Measurements from ENCODE around the gene ARHGEF28.
A peak's percentile ranks its signal among the peaks of the same experiment; 100 is the strongest.

ARHGEF28 gene

DNA sequence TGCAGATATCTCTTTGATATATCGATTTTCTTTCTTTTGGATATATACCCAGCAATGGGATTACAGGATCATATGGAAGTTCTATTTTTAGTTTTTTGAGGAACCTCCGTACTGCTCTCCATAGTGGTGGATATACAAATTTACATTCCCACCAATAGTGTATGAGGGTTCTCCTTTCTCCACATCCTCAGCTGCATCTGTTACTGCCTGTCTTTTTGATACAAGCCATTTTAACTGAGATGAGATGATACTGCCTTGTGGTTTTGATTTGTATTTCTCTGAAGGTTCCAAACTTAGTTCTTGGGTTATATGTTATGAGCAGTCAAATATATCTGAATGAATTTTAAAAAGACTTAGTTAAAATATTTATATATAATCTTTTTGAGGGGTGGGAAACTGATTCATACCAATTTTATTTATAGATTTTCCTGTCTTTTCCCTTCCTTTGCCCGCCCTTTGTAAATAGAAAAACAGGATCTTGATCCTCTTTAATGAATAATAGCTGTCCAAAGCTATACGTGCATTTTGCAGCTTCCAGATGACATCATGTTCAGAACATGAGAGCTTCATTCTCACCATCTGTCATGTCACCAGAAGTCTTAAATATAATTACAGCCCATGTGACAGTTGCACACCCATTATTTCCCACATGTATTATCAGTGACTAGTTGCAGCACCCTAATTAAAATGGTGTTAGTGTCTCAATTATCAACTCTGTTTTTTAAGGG is 6.2 kb upstream of the ARHGEF28 start:
- peak; percentile 47 for DNase-seq (ENCODE audit: low spot score)

- no peak for DNase-seq (ENCODE audit: low spot score)
Observed at GRCh38 chr5:73620334-73620687, 5.7 kb upstream of the ARHGEF28 start.

DNA sequence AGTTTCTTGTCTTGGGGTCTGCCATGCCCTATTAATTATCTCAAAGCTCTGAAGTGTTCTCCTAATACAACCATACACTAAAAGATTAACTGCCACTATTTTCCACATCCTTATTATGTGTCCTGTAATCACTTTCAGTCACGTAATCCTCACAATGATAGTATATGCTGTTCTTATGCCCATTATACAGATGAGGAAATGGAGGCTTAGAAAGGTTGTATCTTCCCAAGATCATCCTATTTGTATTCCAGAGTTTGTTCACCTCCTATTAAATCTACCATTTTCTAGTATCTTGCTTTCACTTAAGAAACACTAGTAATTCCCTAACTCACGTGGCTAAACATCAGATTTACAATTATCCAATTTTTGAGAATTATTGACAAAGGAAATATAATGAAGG is 2.9 kb upstream of the ARHGEF28 start:
- DNase-seq (ENCODE audit: low spot score): no peak

DNA sequence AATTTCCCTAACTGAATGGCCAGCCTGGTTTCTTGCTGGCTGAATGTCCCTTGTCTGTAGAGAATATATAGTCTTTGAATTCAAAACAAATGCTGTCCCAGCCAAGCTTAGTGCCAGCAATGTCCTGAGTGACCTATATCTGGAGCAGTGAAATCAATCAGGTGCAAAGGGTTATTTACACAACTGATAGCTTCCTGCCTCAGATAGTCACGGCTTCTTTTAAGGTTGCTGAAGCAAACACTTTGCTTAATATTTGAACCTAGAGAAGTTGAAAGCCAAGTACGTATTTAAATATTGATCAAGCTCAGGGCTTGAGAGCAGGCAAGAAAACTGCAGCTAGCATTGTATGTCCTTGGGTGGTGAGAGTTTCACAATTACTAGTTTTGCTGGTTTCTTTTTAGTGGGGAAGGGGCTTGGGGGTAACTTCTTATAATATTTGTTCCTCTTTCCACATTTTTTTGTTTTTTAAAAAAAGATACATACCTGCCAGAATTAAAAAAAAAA is 2.0 kb upstream of the ARHGEF28 start:
- DNase-seq (ENCODE audit: low spot score): no peak

GRCh38 chr5:73624888-73625287 is 1.1 kb upstream of the ARHGEF28 start:
- DNase-seq (ENCODE audit: low spot score): no peak

DNA sequence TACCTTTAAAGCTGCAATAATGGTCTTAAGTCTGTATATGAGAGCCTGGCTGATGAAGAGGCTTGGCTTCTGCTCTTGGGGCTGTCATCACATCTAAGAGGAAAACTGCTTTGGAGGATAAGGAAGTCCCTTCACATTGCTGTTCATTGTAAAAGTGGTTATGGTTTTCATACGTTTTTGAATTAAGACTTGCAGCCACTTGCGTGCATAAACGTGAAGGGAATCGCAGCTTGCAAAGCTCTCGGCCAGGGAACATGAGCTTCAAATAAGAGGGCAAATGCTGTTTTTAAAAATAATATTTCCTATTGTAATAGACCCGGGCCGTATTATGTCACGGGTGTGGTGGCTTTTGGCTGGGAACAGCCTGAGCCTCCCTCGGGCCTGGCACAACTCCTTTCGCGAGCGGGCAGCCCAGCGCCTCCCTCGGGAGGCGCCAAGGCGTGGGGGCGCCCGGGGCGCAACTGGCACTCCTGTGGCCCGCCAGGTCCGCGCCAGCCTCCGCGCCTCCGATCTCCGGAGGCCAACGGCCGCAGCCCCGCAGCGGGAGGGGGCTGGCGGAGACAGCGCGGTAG is 538 bp upstream of the ARHGEF28 start:
- peak; percentile 45 for DNase-seq (ENCODE audit: low spot score)

- no peak for DNase-seq (ENCODE audit: low spot score)
Observed at GRCh38 chr5:73626814-73627313, 868 bp downstream of the ARHGEF28 start.

- peak; percentile 89 for DNase-seq (ENCODE audit: low spot score)
Observed at GRCh38 chr5:73629456-73629855, 3.5 kb downstream of the ARHGEF28 start.

- DNase-seq (ENCODE audit: low spot score): peak; percentile 74
Observed at GRCh38 chr5:73630765-73631164, 4.8 kb downstream of the ARHGEF28 start.

GRCh38 chr5:73631500-73631899 is 5.5 kb downstream of the ARHGEF28 start:
- no peak for DNase-seq (ENCODE audit: low spot score)

DNA sequence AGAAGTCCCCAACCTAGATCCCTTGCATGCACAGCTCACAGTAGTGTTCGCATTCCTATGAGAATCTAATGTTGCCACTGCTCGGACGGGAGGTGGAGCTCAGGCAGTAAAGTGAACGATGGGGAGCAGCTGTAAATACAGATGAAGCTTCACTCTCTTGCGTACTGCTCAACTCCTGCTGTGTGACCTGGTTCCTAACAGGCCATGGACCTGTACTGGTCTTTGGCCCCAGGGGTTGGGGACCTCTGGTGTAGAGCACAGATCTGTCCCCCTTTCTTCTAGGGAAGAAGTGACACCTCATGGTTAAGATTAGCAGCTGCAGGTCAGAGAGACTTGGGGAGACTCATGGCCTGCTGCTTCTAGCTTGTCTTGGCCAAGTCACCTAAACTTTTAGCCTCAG is 7.1 kb downstream of the ARHGEF28 start:
- no peak for DNase-seq (ENCODE audit: low spot score)

- no peak for DNase-seq (ENCODE audit: low spot score)
Observed at GRCh38 chr5:73636408-73636807, 10.4 kb downstream of the ARHGEF28 start.

- peak; percentile 87 for DNase-seq (ENCODE audit: low spot score)
Observed at GRCh38 chr5:73637565-73637964, 11.6 kb downstream of the ARHGEF28 start.

- DNase-seq (ENCODE audit: low spot score): no peak
Observed at GRCh38 chr5:73638344-73639095, 12.5 kb downstream of the ARHGEF28 start.

DNA sequence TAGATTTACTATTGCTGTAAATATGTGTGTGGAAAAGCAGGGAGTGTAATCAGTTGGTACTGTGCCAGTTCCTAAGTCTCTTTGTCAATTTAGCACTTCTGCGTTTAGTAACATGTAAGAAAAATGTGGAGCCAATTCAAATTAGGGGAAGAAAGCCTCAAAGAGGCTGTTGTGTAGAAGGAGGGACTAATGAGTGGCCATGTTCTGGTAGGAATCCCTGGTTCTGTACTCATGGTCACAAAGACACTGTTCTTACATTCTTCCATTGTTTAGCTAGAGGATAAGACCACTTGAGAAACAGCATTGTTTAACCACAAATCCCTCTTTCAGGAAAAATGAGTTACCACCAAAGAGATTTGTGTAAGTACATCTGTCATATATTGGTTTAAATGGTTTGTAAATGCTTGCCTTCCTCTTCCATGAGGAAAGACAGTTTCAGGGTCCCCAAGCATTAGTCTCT is 14.9 kb downstream of the ARHGEF28 start:
- DNase-seq (ENCODE audit: low spot score): no peak

GRCh38 chr5:73641811-73642210 is 15.8 kb downstream of the ARHGEF28 start:
- DNase-seq (ENCODE audit: low spot score): no peak

- no peak for DNase-seq (ENCODE audit: low spot score)
Observed at GRCh38 chr5:73642344-73642743, 16.3 kb downstream of the ARHGEF28 start.

DNA sequence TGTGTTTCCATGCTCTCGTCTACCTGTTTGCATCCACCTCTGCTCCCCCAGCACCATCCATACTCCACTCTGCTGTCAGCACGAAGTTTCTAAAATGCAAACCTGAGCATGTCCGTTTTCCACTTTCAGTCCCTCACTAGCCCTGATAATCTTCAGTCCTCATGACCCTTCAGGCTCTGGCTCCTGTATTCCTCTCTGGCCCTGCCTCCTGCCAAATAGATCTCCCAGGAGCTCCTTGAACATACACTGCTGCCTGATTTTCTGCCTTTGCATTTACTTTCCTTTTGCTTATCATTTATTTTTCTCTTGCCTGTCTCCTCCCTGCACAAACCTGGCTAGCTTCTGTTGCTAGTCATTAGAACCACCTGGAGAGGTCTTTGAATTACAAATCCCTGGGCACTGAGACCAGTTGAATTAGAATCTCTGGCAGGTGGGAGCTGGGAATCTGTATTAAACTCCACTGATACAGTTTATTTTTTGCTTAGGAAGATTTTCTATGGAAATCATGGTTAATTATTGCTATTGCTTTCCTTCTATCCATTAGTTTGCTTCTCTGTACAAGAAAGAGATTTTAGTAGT is 18.5 kb downstream of the ARHGEF28 start:
- no peak for DNase-seq (ENCODE audit: low spot score)

DNA sequence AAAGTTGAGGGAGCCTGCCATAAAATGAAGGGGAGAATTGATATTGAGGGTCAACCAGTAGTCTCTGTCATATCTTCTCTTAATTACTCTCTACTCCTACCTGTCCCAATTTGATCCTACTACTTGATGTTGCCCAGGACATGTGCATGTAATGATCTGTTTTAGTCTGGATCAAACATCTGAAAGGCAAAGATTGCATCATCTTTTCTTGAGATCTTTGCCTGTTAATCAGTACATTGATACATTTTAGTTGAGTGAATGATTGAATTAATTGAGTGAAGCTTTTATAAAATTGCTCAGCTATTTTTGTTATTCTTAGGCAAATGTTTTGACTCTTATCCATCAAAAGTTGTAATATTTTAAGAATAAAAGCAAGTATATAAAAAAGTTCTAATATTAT is 21.7 kb downstream of the ARHGEF28 start:
- no peak for DNase-seq (ENCODE audit: low spot score)

GRCh38 chr5:73648515-73648914 is 22.5 kb downstream of the ARHGEF28 start:
- no peak for DNase-seq (ENCODE audit: low spot score)

- no peak for DNase-seq (ENCODE audit: low spot score)
Observed at GRCh38 chr5:73649926-73650325, 23.9 kb downstream of the ARHGEF28 start.

GRCh38 chr5:73652391-73652790 is 26.4 kb downstream of the ARHGEF28 start:
- DNase-seq (ENCODE audit: low spot score): no peak

All from SK-N-DZ (cell line).